ENCODE data around the gene SCUBE1. TPM values are rescaled to one million over a fixed set of nuclear protein-coding genes. Genes with fewer than 3 reads are reported as not detected.

Gene SCUBE1
- total and polyA plus RNA-seq, 2 of the 4 experiments (the other 2 are of a cell fraction): not detected

DNA sequence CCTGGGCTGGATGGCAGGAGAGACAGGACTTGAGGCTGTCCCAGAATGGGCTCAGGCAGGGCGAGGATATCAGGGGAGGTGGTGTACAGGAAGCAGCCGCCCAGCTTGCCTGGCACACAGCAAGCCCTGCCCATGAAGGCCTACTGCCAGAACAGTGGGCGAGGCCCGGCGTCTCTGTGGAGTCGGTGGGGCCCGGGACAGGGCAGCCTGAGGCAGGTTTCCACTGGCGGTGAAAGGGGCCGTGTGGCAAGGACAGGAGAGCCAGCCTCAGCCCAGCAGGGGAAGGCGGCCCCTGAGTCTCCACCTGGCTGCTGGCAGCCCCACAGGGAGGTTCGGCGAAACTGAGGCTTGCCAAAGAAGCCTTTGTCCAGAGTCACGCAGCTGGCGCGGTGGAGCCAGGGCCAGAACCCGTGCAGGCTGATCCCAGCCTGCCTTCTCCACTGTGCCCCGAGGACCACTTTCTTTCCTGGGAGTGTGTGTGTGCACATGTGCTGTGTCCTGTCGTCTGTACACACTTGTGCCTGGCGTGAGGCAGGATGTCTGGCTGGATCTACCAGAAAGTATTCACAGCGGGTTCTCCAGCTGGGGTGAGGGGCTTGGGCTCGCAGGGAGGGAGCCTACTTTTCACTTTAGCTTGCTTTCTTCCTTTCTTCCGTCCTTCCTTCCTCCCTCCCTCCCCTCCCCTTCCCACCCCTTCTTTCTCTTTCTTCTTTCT lies 190.7 kb downstream of the SCUBE1 start:
- intact Hi-C loops (cut with micrococcal nuclease): no loop called here
- Histone ChIP-seq H3K4me2 (ENCODE audit: low read depth, low read length) (peak overlapping the region; percentile 98), H3K9ac (ENCODE audit: low read depth, low read length) (peak overlapping the region; percentile 71), H3K23ac (ENCODE audit: low read depth, low read length) (peak overlapping the region; percentile 58), H3K56ac (ENCODE audit: extremely low read depth, insufficient read depth, low read length) (peak overlapping the region; percentile 35; the same call in 1 of the 2 replicates), H3K4ac (ENCODE audit: low read depth, low read length) (peak overlapping the region; percentile 84), H4K5ac (ENCODE audit: low read depth, low read length) (peak overlapping the region; percentile 78), H3K4me3 (ENCODE audit: insufficient read depth, low read depth, low read length) (peak overlapping the region; percentile 76), H3K79me1 (ENCODE audit: low read depth in 1 of 2, low read length in 2 of 2) (peaks cover 7 to 59% of the 10 kb centered on the region in 2 experiments), H3K27ac (ENCODE audit: insufficient read depth, low read length) (peak overlapping the region; percentile 82), H3K27me3 (ENCODE audit: control insufficient read depth, insufficient read depth, low read length) (no peaks in the 10 kb centered on the region), H2BK5ac (ENCODE audit: low read depth, low read length, poor library complexity, severe bottlenecking) (peak overlapping the region; percentile 61), H2AK5ac (ENCODE audit: low read depth, low read length) (peak overlapping the region; percentile 71), H4K20me1 (ENCODE audit: insufficient read depth, low read length) (peaks cover 31% of the 10 kb centered on the region), H2BK15ac (ENCODE audit: low read depth, low read length) (no peak overlapping the region), H3K36me3 (ENCODE audit: control insufficient read depth, insufficient read depth, low read length) (peaks cover 2% of the 10 kb centered on the region; the same call in 1 of the 2 replicates), H3K9me3 (ENCODE audit: control insufficient read depth, insufficient read depth, low read length) (no peaks in the 10 kb centered on the region), H3K9me1 (ENCODE audit: insufficient read depth, low read length) (peaks cover 13% of the 10 kb centered on the region; the same call in 1 of the 2 replicates), H3K4me1 (ENCODE audit: control insufficient read depth, insufficient read depth, low read length) (peaks cover 11% of the 10 kb centered on the region), H4K91ac (ENCODE audit: insufficient read depth, low read depth, low read length) (peak overlapping the region; percentile 76), H2BK120ac (ENCODE audit: low read depth, low read length) (peak overlapping the region; percentile 44), H4K8ac (ENCODE audit: low read depth in 2 of 2, low read length in 2 of 2) (peak overlapping the region; percentile 32 to 72), H2AK9ac (replicated peaks; ENCODE audit: low read depth, low read length, poor library complexity) (peak overlapping the region; percentile 91), H2AFZ (replicated peaks; ENCODE audit: low read length, poor library complexity) (peak overlapping the region; percentile 96), H3K14ac (replicated peaks; ENCODE audit: low read depth, low read length) (peak overlapping the region; percentile 89), H2BK20ac (ENCODE audit: low read depth, low read length) (no peak overlapping the region; the same call in 1 of the 2 replicates), H3K18ac (ENCODE audit: low read depth, low read length) (peak overlapping the region; percentile 62)
- peak; percentile 22 for DNase-seq
- no TSS peak for BruUV-seq (replicated peaks)
- 40% methylated on average over 9 of the region's 22 CpGs; no CpG with 5 or more reads in 1 of the 2 experiments for WGBS, 2 experiments (ENCODE audit: extremely low coverage in 2 of 2, insufficient read length in 1 of 2)
- in situ Hi-C loops (cut with MboI; ENCODE audit: low sequenced_read_pairs): no loop called here
- TF ChIP-seq MXI1 (IDR thresholded peaks at IDR 0.05; ENCODE audit: borderline replicate concordance, low read depth, low read length) (peak; percentile 51; the same call in 1 of the 2 replicates), NFE2L2 (IDR thresholded peaks at IDR 0.05; ENCODE audit: low read depth, low read length) (no peak)
- dilution Hi-C loops (cut with HindIII; ENCODE audit: low sequenced_read_pairs, unreplicated experiment): no loop called here
- ChIA-PET POLR2A (ENCODE audit: unreplicated experiment) (no interaction called here), CTCF (interaction anchor here (0.7 kb wide), 1 partner anchor 35 kb away, joined by 3 read pairs; no protein-coding TSS in a partner anchor)
- ATAC-seq (ENCODE audit: low read depth): peak; percentile 58

Data from IMR-90 (cell line).